Ascending aorta (tissue), 2 donors: ENCODE results near the gene SLC25A3. TPM values are rescaled to one million over a fixed set of nuclear protein-coding genes. Genes with fewer than 3 reads are reported as not detected.

ENCODE experiments used
- DNase-seq, 2 donors: peaks; one replicate each; pipeline ENCODE4 v3.0.0-alpha.2; 2019; ENCODE audit warnings: low spot score in 2 of 2
- H3K27ac ChIP-seq, 2 donors: fragments of 200-600 bp; sonication (generic); one replicate each; pipeline ENCODE4 v1.5.1; 2016 to 2017; ENCODE audit warnings: mild to moderate bottlenecking in 1 of 2
- H3K27me3 ChIP-seq: fragments of 200-600 bp; sonication (generic); one replicate; pipeline ENCODE4 v1.5.1; 2017
- H3K36me3 ChIP-seq, 2 donors: fragments of 200-600 bp; sonication (generic); one replicate each; pipeline ENCODE4 v1.5.1; 2016
- H3K4me1 ChIP-seq, 2 donors: fragments of 200-600 bp; sonication (generic); one replicate each; pipeline ENCODE4 v1.5.1; 2016 to 2017; ENCODE audit warnings: mild to moderate bottlenecking in 1 of 2
- H3K4me3 ChIP-seq, 2 donors: fragments of 200-600 bp; sonication (generic); one replicate each; pipeline ENCODE4 v1.5.1; 2016 to 2017; ENCODE audit warnings: mild to moderate bottlenecking in 1 of 2
- H3K9me3 ChIP-seq, 2 donors: fragments of 200-600 bp; sonication (generic); one replicate each; pipeline ENCODE4 v1.5.1; 2016
- intact Hi-C: fragments of 100-400 bp; cut with DNase I; formaldehyde crosslinking; loops from one replicate; pipeline ENCODE4 v1.15.1; 2023
- total RNA-seq: library from RNA; depleted of rRNA; stranded (reverse); fragments of >200 nt; gene quantifications from one replicate; pipeline ENCODE4 v1.1.0, GENCODE V29; 2016
- TF ChIP-seq, protein P1 (sequence below), 3 experiments: fragments of 200-600 bp in 2 of 3; fragments of 450-650 bp in 1 of 3; sonication (generic) in 2 of 3; IDR thresholded peaks; one replicate each; pipeline ENCODE4 v1.5.1; 2016 to 2019; ENCODE audit warnings: antibody characterized with exemption in 3 of 3, mild to moderate bottlenecking in 1 of 3, moderate library complexity in 1 of 3

The SLC25A3 gene
- total RNA-seq, 1 donor from 2014 or later, result 437 TPM

DNA sequence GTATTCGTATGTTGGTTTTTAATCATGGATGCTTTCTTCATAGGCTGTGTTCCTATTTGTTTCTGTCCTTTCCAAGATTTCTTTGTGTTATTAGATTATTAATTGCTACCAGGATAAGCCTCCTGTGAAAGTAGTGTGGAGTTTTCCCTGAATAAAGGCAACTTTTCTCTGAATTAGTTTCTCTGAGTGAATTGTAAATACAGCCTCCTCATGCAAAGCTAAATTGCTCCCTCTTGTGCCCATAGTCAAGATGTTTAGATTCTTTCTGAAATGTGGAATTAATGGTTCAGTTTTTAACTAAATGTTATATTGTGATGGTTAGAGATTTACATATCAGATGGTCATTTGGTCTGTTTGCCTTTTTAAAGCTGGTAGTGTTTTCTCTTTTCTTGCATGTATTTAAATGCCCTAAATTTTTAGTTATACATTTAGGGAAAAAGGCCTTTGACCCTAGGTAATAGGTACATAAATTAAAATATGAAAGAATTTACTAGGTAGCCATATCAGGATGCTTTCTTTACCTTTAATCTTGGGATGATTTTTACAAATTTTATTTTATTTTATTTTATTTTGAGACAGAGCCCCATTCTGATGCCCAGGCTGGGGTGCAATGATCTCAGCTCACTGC is 60.5 kb downstream of the SLC25A3 start:
- no peak for DNase-seq
- peaks cover 29 to 53% of the 10 kb centered on the region in 2 donors for H3K36me3 ChIP-seq
- no peaks in the 10 kb centered on the region for H3K4me1 ChIP-seq
- intact Hi-C loops, result loop anchor here (1.0 kb wide), 1 partner anchor 88 kb away; no protein-coding TSS in a partner anchor
- no peaks in the 10 kb centered on the region for H3K9me3 ChIP-seq
- no peaks in the 10 kb centered on the region for H3K27me3 ChIP-seq
- no peak overlapping the region for H3K27ac ChIP-seq
- TF ChIP-seq, protein P1, sequence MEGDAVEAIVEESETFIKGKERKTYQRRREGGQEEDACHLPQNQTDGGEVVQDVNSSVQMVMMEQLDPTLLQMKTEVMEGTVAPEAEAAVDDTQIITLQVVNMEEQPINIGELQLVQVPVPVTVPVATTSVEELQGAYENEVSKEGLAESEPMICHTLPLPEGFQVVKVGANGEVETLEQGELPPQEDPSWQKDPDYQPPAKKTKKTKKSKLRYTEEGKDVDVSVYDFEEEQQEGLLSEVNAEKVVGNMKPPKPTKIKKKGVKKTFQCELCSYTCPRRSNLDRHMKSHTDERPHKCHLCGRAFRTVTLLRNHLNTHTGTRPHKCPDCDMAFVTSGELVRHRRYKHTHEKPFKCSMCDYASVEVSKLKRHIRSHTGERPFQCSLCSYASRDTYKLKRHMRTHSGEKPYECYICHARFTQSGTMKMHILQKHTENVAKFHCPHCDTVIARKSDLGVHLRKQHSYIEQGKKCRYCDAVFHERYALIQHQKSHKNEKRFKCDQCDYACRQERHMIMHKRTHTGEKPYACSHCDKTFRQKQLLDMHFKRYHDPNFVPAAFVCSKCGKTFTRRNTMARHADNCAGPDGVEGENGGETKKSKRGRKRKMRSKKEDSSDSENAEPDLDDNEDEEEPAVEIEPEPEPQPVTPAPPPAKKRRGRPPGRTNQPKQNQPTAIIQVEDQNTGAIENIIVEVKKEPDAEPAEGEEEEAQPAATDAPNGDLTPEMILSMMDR (IDR thresholded peaks at IDR 0.05), result peak; percentile 30 to 58 (median 36)
- H3K4me3 ChIP-seq, result no peak overlapping the region

Other genes with a start within 250 kb of the SLC25A3 start
- gene TMPO, start 78.1 kb upstream of the SLC25A3 start, total RNA-seq, result 80.6 TPM
- 12.3 TPM for gene IKBIP, start 51.1 kb downstream of the SLC25A3 start, total RNA-seq
- 15.5 TPM for gene APAF1, start 51.6 kb downstream of the SLC25A3 start, total RNA-seq